Upper lobe of left lung (tissue), 6 donors: ENCODE results near the gene PZP. TPM values are rescaled to one million over a fixed set of nuclear protein-coding genes. Genes with fewer than 3 reads are reported as not detected.
A peak's percentile ranks its signal among the peaks of the same experiment; 100 is the strongest.
"Not testable (repeated sequence)": the region's sequence is repeated elsewhere in the genome, so short reads cannot be mapped to it uniquely, and the experiment has no call there.

ENCODE experiments used
- ATAC-seq, 2 donors: fragments of 200-7000 bp; cut with Tn5 transposase; one replicate each; pipeline ENCODE4 v1.9.1; 2022; ENCODE audit warnings: mild to moderate bottlenecking in 2 of 2, moderate library complexity in 2 of 2; ENCODE audit not compliant: low FRiP score in 2 of 2
- DNase-seq, 2 donors: peaks; one replicate each; pipeline ENCODE4 v3.0.0-alpha.2; 2019 to 2020
- H3K27ac ChIP-seq, 4 donors: fragments of 200-600 bp; sonication (generic); one replicate each; pipeline ENCODE4 v1.5.1; 2016 to 2019
- H3K27me3 ChIP-seq, 4 donors: fragments of 200-600 bp; sonication (generic); one replicate each; pipeline ENCODE4 v1.5.1; 2017 to 2019
- H3K36me3 ChIP-seq, 4 donors: fragments of 200-600 bp; sonication (generic); one replicate each; pipeline ENCODE4 v1.5.1; 2016 to 2019
- H3K4me1 ChIP-seq, 4 donors: fragments of 200-600 bp; sonication (generic); one replicate each; pipeline ENCODE4 v1.5.1; 2018 to 2019
- H3K4me3 ChIP-seq, 4 donors: fragments of 200-600 bp; sonication (generic); one replicate each; pipeline ENCODE4 v1.5.1; 2017 to 2019; ENCODE audit warnings: mild to moderate bottlenecking in 2 of 4, moderate library complexity in 1 of 4
- H3K9me3 ChIP-seq, 4 donors: fragments of 200-600 bp; sonication (generic); one replicate each; pipeline ENCODE4 v1.5.1; 2018 to 2019
- CTCF ChIP-seq, 6 experiments: fragments of 450-650 bp in 4 of 6; fragments of 200-600 bp in 2 of 6; sonication (generic) in 2 of 6; IDR thresholded peaks; one replicate each; pipeline ENCODE4 v1.5.1; 2016 to 2019; ENCODE audit warnings: antibody characterized with exemption in 6 of 6
- EP300 ChIP-seq, 4 donors: sonication (generic); formaldehyde crosslinking; IDR thresholded peaks; one replicate each; pipeline ENCODE4 v1.5.1; 2017; ENCODE audit warnings: antibody characterized with exemption in 4 of 4, control low read depth in 2 of 4
- POLR2A ChIP-seq, 4 donors: fragments of 450-650 bp; IDR thresholded peaks; one replicate each; pipeline ENCODE4 v1.5.1; 2016 to 2017; ENCODE audit warnings: antibody characterized with exemption in 4 of 4, mild to moderate bottlenecking in 2 of 4
- POLR2AphosphoS5 ChIP-seq, 2 donors: sonication (generic); formaldehyde crosslinking; IDR thresholded peaks; one replicate each; pipeline ENCODE4 v1.5.1; 2017; ENCODE audit warnings: antibody characterized with exemption in 2 of 2
- WGBS, 2 donors: methylation state at CpG; one replicate each; pipeline ENCODE4 v1.1.5; 2017 to 2018; 5-methylcytosine and 5-hydroxymethylcytosine counted together
- total RNA-seq, 6 donors: library from RNA; depleted of rRNA in 4 of 6; stranded (reverse); fragments of >200 nt in 4 of 6; gene quantifications; one replicate each; pipeline versions ENCODE4 v1.1.0 to v1.2.1, GENCODE V29; 2016 to 2021
- donor health status: DM: no; HTN: no; CAD: no; lungs with moderate emphysema.
- donor health status: DM: no; HTN: yes; CAD: no; lungs with severe emphysema.

PZP gene
- total RNA-seq, 6 donors from 2014 or later = 1.3 to 7.3 (median 2.0) TPM

GRCh38 chr12:9240776-9241175, 32.6 kb upstream of the PZP start:
- 66 to 77% methylated on average over 5 of the region's 5 CpGs for WGBS, 2 donors
- ATAC-seq (no peak), DNase-seq (no peak)
- Histone ChIP-seq H3K4me3 (peak overlapping the region in 3 of 4 donors; percentile 35 to 46 (median 38)), H3K9me3 (no peaks in the 10 kb centered on the region), H3K36me3 (no peaks in the 10 kb centered on the region), H3K4me1 (no peaks in the 10 kb centered on the region), H3K27ac (peak overlapping the region; percentile 46 to 69 (median 62)), H3K27me3 (no peaks in the 10 kb centered on the region)
- TF ChIP-seq EP300 (IDR thresholded peaks at IDR 0.05) (no peak), CTCF (IDR thresholded peaks at IDR 0.05) (no peak), POLR2AphosphoS5 (IDR thresholded peaks at IDR 0.05) (no peak), POLR2A (IDR thresholded peaks at IDR 0.05) (no peak)

GRCh38 chr12:9240004-9240635, 31.9 kb upstream of the PZP start:
- peak in 1 of 2 donors; percentile 83 for DNase-seq
- WGBS, 2 donors = 28 to 32% methylated on average over 33 of the region's 33 CpGs
- peak overlapping the region in 3 of 4 donors; percentile 35 to 46 (median 38) for H3K4me3 ChIP-seq
- H3K27ac ChIP-seq = peak overlapping the region; percentile 46 to 69 (median 62)
- peak in 1 of 4 donors; percentile 42 for TF ChIP-seq POLR2A (IDR thresholded peaks at IDR 0.05)
- H3K36me3 ChIP-seq, H3K4me1 ChIP-seq, H3K27me3 ChIP-seq, H3K9me3 ChIP-seq: not testable (repeated sequence)
- peak in 1 of 2 donors; percentile 31 for ATAC-seq

GRCh38 chr12:9237286-9237685, 29.1 kb upstream of the PZP start:
- ATAC-seq (no peak), DNase-seq (no peak)
- Histone ChIP-seq H3K4me3 (no peak overlapping the region), H3K27ac (no peak overlapping the region), H3K27me3 (no peaks in the 10 kb centered on the region), H3K9me3 (no peaks in the 10 kb centered on the region), H3K36me3 (no peaks in the 10 kb centered on the region), H3K4me1 (no peaks in the 10 kb centered on the region)
- TF ChIP-seq POLR2AphosphoS5 (IDR thresholded peaks at IDR 0.05) = no peak
- no peak for TF ChIP-seq POLR2A (IDR thresholded peaks at IDR 0.05)
- no peak for TF ChIP-seq CTCF (IDR thresholded peaks at IDR 0.05)
- no peak for TF ChIP-seq EP300 (IDR thresholded peaks at IDR 0.05)
- 73 to 100% methylated on average over 1 of the region's 1 CpG for WGBS, 2 donors

GRCh38 chr12:9235519-9235918, 27.3 kb upstream of the PZP start:
- DNase-seq = no peak

GRCh38 chr12:9227950-9228349, 19.8 kb upstream of the PZP start:
- no peaks in the 10 kb centered on the region for H3K27me3 ChIP-seq
- H3K36me3 ChIP-seq = no peaks in the 10 kb centered on the region
- peak; percentile 51 to 68 for ATAC-seq
- no peak overlapping the region for H3K27ac ChIP-seq
- no peaks in the 10 kb centered on the region for H3K4me1 ChIP-seq
- TF ChIP-seq POLR2AphosphoS5 (IDR thresholded peaks at IDR 0.05) (no peak), CTCF (IDR thresholded peaks at IDR 0.05) (no peak), POLR2A (IDR thresholded peaks at IDR 0.05) (no peak), EP300 (IDR thresholded peaks at IDR 0.05) (peak in 1 of 4 donors; percentile 2)
- no peak overlapping the region for H3K4me3 ChIP-seq
- DNase-seq = no peak
- 59 to 72% methylated on average over 8 of the region's 8 CpGs for WGBS, 2 donors
- H3K9me3 ChIP-seq = no peaks in the 10 kb centered on the region

More at GRCh38 chr12:9235519-9235918, 27.3 kb upstream of the PZP start:
- ATAC-seq = no peak
- no peaks in the 10 kb centered on the region for H3K9me3 ChIP-seq
- H3K4me1 ChIP-seq = no peaks in the 10 kb centered on the region
- H3K36me3 ChIP-seq = no peaks in the 10 kb centered on the region
- 88 to 93% methylated on average over 4 of the region's 4 CpGs for WGBS, 2 donors
- no peak for TF ChIP-seq EP300 (IDR thresholded peaks at IDR 0.05)
- TF ChIP-seq POLR2A (IDR thresholded peaks at IDR 0.05) = no peak
- no peak for TF ChIP-seq POLR2AphosphoS5 (IDR thresholded peaks at IDR 0.05)
- TF ChIP-seq CTCF (IDR thresholded peaks at IDR 0.05) = no peak
- H3K4me3 ChIP-seq = no peak overlapping the region
- no peaks in the 10 kb centered on the region for H3K27me3 ChIP-seq
- H3K27ac ChIP-seq = no peak overlapping the region
